Kidney epithelial cell (primary cell): Measurements from ENCODE around the gene IGF2BP2. TPM values are rescaled to one million over a fixed set of nuclear protein-coding genes. Genes with fewer than 3 reads are reported as not detected.
"Not testable (repeated sequence)": the region's sequence is repeated elsewhere in the genome, so short reads cannot be mapped to it uniquely, and the experiment has no call there.

Experiments
- DNase-seq: peaks from one replicate; pipeline ENCODE4 v3.0.0-alpha.2; 2010; ENCODE audit warnings: low read depth
- H3K27me3 ChIP-seq: 2 replicates; pipeline ENCODE4 v1.6.0; 2011; ENCODE audit warnings: low read length; ENCODE audit not compliant: control insufficient read depth, insufficient read depth
- H3K36me3 ChIP-seq: 2 replicates; pipeline ENCODE4 v1.5.1; 2011; ENCODE audit warnings: low read length; ENCODE audit not compliant: control insufficient read depth, insufficient read depth
- H3K4me3 ChIP-seq: 2 replicates; pipeline ENCODE4 v1.5.1; 2011; ENCODE audit warnings: low read depth, mild to moderate bottlenecking, control low read depth, low read length
- total RNA-seq: library from RNA; depleted of rRNA; stranded (reverse); fragments of >200 nt; gene quantifications from 2 replicates; pipeline ENCODE4 v1.2.3, GENCODE V29; 2015
- TF ChIP-seq, protein P1 (sequence below): IDR thresholded peaks from 2 replicates; pipeline ENCODE4 v1.5.1; 2011; ENCODE audit warnings: mild to moderate bottlenecking, moderate library complexity, low read length, control low read depth, inconsistent platforms; ENCODE audit not compliant: insufficient read depth, poor library complexity, severe bottlenecking

IGF2BP2 gene
- total RNA-seq, 1 donor from 2014 or later, result 77.0 TPM

DNA sequence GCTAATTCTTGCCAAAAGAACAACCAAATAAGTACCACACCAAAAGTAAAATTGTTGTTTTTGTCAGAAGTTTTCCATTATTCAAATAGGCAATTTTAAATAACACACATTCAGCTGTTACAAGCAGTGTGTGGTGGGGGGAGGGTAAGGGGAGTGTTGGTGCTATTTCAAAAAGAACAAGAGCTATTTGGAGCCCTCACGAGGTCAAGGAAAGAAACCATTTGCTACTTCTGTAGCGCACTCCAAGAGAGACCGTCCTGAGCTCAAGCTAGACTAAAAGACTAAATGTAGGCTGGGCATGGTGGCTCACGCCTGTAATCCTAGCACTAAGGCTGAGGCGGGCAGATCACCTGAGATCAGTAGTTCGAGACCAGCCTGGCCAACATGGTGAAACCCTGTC lies 21.2 kb upstream of the IGF2BP2 start:
- H3K36me3 ChIP-seq, result no peaks in the 10 kb centered on the region
- no peaks in the 10 kb centered on the region for H3K27me3 ChIP-seq
- TF ChIP-seq, protein P1, sequence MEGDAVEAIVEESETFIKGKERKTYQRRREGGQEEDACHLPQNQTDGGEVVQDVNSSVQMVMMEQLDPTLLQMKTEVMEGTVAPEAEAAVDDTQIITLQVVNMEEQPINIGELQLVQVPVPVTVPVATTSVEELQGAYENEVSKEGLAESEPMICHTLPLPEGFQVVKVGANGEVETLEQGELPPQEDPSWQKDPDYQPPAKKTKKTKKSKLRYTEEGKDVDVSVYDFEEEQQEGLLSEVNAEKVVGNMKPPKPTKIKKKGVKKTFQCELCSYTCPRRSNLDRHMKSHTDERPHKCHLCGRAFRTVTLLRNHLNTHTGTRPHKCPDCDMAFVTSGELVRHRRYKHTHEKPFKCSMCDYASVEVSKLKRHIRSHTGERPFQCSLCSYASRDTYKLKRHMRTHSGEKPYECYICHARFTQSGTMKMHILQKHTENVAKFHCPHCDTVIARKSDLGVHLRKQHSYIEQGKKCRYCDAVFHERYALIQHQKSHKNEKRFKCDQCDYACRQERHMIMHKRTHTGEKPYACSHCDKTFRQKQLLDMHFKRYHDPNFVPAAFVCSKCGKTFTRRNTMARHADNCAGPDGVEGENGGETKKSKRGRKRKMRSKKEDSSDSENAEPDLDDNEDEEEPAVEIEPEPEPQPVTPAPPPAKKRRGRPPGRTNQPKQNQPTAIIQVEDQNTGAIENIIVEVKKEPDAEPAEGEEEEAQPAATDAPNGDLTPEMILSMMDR, result no peak
- no peak for DNase-seq
- no peak overlapping the region for H3K4me3 ChIP-seq

DNA sequence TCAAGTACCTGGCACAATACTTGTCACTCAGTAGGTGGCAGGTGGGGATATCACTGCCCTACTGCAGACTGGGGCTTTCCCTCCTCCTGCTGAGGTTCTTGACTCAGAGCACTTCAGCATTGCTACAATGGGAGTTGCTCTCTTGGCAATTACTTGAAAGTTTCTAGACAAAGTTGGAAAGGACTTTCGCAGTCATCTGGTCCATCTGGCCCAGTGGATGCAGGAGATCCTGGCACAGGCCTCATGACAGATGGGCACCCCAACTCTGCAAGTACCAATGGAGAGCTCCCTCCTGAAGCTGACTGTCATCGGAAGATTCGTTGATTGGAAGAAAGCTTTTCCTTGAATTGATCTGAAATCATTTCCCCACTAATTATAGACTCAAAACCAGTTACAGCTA lies 19.2 kb upstream of the IGF2BP2 start:
- H3K36me3 ChIP-seq, result no peaks in the 10 kb centered on the region
- H3K4me3 ChIP-seq, result no peak overlapping the region
- TF ChIP-seq, protein P1, result no peak
- no peaks in the 10 kb centered on the region for H3K27me3 ChIP-seq
- no peak for DNase-seq

DNA sequence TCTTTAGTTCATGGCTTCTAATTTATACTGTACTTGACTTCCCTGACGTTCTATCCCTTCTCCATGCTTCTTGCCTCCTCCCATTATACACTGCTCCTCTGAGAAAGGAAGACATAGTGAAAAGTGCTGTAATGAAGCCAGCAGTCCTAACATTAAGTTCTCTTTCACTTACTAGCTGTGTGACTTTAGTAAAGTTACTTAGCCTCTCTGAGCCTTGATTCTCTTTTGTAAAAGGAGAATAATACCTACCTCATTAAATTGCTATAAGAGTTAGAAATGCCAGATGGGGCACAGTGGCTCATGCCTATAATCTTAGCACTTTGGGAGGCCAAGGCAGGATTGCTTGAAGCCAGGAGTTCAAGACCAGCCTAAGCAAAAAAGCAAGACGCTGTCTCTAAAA lies 18.8 kb upstream of the IGF2BP2 start:
- no peak for DNase-seq
- H3K36me3 ChIP-seq, result no peaks in the 10 kb centered on the region
- TF ChIP-seq, protein P1, result no peak
- H3K27me3 ChIP-seq, result no peaks in the 10 kb centered on the region
- no peak overlapping the region for H3K4me3 ChIP-seq

DNA sequence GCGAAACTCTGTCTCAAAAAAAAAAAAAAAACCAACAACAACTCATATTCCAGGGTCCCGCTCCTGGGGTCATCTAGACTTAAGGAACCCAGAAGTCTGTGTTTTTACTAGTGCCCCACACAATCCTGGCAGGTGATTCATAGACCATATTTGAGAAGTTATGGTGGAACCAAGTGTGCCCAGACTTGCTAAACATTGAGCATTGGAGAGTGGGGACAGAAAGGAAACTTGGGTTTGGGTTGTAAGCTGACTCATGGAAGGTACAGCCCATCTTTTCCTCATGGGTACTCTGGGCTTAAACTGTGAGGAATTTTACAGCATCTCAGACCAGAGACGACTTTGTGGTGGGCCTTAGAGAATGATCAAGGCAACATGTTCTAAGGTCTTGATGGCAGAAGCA lies 18.3 kb upstream of the IGF2BP2 start:
- H3K27me3 ChIP-seq, result no peaks in the 10 kb centered on the region
- no peak for DNase-seq
- H3K4me3 ChIP-seq, result no peak overlapping the region
- no peaks in the 10 kb centered on the region for H3K36me3 ChIP-seq
- TF ChIP-seq, protein P1, result no peak

DNA sequence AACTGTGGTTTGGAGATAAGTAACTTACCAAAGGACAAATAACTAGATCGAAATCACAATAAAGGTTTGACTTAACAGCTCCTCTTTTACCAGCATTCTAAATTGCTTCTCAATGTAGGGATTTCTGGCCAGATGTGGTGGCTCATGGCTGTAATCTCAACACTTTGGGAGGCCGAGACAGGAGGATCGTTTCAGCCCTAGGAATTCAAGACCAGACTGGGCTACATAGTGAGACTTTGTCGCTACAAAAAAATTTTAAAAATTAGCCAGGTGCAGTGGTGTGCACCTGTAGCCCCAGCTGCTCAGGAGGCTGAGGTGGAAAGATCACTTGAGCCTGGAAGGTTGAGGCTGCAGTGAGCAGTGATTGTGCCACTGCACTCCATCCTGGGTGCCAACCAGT lies 17.4 kb upstream of the IGF2BP2 start:
- H3K36me3 ChIP-seq, result no peaks in the 10 kb centered on the region
- DNase-seq, result no peak
- H3K4me3 ChIP-seq, result no peak overlapping the region
- H3K27me3 ChIP-seq, result no peaks in the 10 kb centered on the region
- TF ChIP-seq, protein P1, result no peak

DNA sequence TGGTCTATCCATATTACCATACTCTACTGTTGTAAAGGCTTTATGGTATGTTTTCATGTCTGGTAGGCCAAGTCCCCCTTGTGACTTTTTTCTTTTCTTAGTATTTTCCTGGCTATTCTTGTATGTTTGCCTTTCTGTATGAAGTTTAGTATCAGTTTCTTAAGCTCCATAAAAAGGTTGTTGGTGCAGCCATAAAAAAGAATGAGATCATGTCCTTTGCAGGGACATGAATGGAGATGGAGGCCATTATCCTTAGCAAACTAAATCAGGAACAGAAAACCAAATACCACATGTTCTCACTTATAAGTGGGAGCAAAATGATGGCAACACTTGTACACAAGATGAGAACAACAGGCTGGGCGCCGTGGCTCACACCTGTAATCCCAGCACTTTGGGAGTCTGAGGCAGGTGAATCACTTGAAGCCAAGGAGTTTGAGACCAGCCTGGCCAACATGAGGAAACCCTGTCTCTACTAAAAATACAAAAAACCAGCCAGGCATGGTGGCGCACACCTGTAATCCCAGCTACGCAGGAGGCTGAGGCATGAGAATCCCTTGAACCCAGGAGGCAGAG lies 13.7 kb upstream of the IGF2BP2 start:
- H3K27me3 ChIP-seq, H3K4me3 ChIP-seq, H3K36me3 ChIP-seq, DNase-seq: not testable (repeated sequence)
